Endometrial microvascular endothelial cells (primary cell): ENCODE results near the gene DMAP1. TPM values are rescaled to one million over a fixed set of nuclear protein-coding genes. Genes with fewer than 3 reads are reported as not detected.

Experiments used
- in situ Hi-C: cut with HindIII; loops from 2 replicates; pipeline ENCODE4 v1.10.0; 2017; ENCODE audit warnings: low sequenced_read_pairs, low pct_unique_long_range_greater_than_20kb; ENCODE audit errors: inconsistent ontology term
- total RNA-seq: library from RNA; depleted of rRNA; stranded (reverse); fragments of >200 nt; gene quantifications from one replicate; pipeline ENCODE4 v1.2.3, GENCODE V29; 2015; ENCODE audit errors: inconsistent ontology term

Gene DMAP1
- total RNA-seq, 1 donor from 2014 or later: 29.3 TPM

DNA sequence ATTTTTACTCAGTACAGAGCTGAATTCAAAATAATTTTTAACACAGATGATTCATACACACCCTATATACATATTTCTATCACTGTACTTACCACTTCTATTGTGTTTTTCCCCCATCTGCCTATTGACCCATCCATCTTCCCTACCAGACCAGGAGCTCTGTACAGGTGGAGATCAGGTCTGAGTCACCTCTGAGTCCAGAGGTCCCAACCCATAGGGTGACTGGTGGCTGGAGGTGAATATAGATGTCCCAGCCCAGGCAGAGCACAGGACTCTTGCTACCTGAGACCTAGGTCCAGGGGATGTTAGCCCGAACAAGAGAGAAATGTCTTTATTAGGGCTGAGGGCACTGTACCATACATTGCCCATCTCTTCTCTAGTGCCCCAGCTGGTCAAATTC lies 54.8 kb downstream of the DMAP1 start:
- in situ Hi-C loops: no loop called here

Other genes starting within 250 kb of the DMAP1 start
- 63.8 TPM for gene DPH2, start 243.5 kb upstream of the DMAP1 start, total RNA-seq
- 123 TPM for gene ATP6V0B, start 238.5 kb upstream of the DMAP1 start, total RNA-seq
- gene B4GALT2, start 234.3 kb upstream of the DMAP1 start, total RNA-seq: 115 TPM
- 1.3 TPM for gene CCDC24, start 221.9 kb upstream of the DMAP1 start, total RNA-seq
- gene SLC6A9, start 182.0 kb upstream of the DMAP1 start, total RNA-seq: 0.28 TPM
- not detected for gene KLF17, start 94.7 kb upstream of the DMAP1 start, total RNA-seq
- not detected for gene KLF18, start 71.8 kb upstream of the DMAP1 start, total RNA-seq
- 59.5 TPM for gene ERI3, start 141.8 kb downstream of the DMAP1 start, total RNA-seq
- gene RNF220, start 191.8 kb downstream of the DMAP1 start, total RNA-seq: 112 TPM